ENCODE data around the gene HLA-DQA1. TPM values are rescaled to one million over a fixed set of nuclear protein-coding genes. Genes with fewer than 3 reads are reported as not detected.

The HLA-DQA1 gene
- total and polyA plus RNA-seq, 10 of the 15 experiments (the other 5 are each of a cell fraction or from before 2014, with no cell fraction given) = 289 to 1,769 (median 460) TPM

DNA sequence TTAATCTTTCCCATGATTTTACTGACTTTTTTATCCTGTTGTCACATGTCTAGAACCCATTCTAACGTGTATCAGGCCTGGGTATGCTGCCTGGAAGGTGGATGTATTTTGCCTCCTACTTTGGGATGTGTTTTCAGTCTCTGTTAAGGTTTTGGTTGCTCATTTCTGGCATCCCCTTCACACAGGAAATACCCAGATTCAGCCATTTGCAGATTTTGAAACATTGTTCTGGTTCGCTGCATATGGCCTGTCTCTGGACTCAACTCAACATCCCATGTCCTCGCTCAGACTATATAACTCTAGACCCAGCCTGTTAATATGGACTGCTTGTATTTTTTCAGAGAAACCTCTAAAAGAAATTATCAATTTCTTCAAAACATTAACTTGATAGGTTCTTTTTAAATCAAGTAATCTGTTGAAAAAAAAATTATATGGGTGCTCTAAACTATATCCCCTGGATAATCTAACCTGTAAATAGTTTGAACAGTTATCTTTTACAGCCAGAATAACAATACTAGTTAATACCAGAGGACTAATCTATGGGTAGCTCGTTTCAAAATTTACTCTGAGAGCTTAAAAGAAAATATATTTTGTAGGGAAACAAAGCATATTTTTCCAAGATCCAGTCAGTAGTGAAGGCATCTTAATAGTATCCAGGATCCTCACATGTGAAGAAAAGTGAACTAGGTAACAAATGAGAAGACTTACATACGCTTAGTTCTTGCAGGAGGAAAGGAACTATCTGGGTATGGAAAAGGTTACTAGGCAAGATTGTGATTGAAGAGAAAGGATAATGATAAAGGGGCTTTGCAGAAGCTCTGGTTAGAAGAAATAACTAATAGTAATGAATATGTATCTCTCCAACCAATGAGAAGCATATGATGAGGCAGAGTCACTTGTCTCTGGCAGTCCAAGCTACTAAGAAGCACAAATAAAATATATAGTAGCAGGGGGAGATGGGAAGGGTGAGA, 52.6 kb downstream of the HLA-DQA1 start (continued):
- TF ChIP-seq, protein P1, sequence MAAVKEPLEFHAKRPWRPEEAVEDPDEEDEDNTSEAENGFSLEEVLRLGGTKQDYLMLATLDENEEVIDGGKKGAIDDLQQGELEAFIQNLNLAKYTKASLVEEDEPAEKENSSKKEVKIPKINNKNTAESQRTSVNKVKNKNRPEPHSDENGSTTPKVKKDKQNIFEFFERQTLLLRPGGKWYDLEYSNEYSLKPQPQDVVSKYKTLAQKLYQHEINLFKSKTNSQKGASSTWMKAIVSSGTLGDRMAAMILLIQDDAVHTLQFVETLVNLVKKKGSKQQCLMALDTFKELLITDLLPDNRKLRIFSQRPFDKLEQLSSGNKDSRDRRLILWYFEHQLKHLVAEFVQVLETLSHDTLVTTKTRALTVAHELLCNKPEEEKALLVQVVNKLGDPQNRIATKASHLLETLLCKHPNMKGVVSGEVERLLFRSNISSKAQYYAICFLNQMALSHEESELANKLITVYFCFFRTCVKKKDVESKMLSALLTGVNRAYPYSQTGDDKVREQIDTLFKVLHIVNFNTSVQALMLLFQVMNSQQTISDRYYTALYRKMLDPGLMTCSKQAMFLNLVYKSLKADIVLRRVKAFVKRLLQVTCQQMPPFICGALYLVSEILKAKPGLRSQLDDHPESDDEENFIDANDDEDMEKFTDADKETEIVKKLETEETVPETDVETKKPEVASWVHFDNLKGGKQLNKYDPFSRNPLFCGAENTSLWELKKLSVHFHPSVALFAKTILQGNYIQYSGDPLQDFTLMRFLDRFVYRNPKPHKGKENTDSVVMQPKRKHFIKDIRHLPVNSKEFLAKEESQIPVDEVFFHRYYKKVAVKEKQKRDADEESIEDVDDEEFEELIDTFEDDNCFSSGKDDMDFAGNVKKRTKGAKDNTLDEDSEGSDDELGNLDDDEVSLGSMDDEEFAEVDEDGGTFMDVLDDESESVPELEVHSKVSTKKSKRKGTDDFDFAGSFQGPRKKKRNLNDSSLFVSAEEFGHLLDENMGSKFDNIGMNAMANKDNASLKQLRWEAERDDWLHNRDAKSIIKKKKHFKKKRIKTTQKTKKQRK (IDR thresholded peaks at IDR 0.05; ENCODE audit: low read depth, low read length) = no peak
- TF ChIP-seq NR2C2 (IDR thresholded peaks at IDR 0.05; ENCODE audit: borderline replicate concordance, control insufficient read depth, insufficient read length, low read depth) (no peak), FOXK2 (IDR thresholded peaks at IDR 0.05) (no peak), CHD2 (IDR thresholded peaks at IDR 0.05; ENCODE audit: borderline replicate concordance, low read depth, low read length) (peak; percentile 41; the same call in 1 of the 2 replicates), ZNF622 (IDR thresholded peaks at IDR 0.05) (no peak), SMARCA5 (IDR thresholded peaks at IDR 0.05) (no peak), MYB (IDR thresholded peaks at IDR 0.05; ENCODE audit: borderline replicate concordance, low read depth, low read length) (no peak), SIX5 (IDR thresholded peaks at IDR 0.05; ENCODE audit: low read depth, low read length, severe bottlenecking) (no peak), TCF12 (IDR thresholded peaks at IDR 0.05; ENCODE audit: low read depth, low read length) (0 out of 2 replicates have a peak, but pooled peaks have one; percentile 36), BHLHE40 (IDR thresholded peaks at IDR 0.05; ENCODE audit: borderline replicate concordance in 1 of 2, low read depth in 2 of 2, low read length in 1 of 2) (peak; percentile 27 to 46; a peak in 1 of 4 replicates), YBX1 (IDR thresholded peaks at IDR 0.05) (no peak), MTA2 (IDR thresholded peaks at IDR 0.05; ENCODE audit: low read depth) (0 out of 2 replicates have a peak, but pooled peaks have one; percentile 10), USF2 (IDR thresholded peaks at IDR 0.05; ENCODE audit: borderline replicate concordance, low read depth, low read length) (no peak), CREB1 (IDR thresholded peaks at IDR 0.05; ENCODE audit: low read depth) (peak; percentile 96)
- TF ChIP-seq, protein P2, sequence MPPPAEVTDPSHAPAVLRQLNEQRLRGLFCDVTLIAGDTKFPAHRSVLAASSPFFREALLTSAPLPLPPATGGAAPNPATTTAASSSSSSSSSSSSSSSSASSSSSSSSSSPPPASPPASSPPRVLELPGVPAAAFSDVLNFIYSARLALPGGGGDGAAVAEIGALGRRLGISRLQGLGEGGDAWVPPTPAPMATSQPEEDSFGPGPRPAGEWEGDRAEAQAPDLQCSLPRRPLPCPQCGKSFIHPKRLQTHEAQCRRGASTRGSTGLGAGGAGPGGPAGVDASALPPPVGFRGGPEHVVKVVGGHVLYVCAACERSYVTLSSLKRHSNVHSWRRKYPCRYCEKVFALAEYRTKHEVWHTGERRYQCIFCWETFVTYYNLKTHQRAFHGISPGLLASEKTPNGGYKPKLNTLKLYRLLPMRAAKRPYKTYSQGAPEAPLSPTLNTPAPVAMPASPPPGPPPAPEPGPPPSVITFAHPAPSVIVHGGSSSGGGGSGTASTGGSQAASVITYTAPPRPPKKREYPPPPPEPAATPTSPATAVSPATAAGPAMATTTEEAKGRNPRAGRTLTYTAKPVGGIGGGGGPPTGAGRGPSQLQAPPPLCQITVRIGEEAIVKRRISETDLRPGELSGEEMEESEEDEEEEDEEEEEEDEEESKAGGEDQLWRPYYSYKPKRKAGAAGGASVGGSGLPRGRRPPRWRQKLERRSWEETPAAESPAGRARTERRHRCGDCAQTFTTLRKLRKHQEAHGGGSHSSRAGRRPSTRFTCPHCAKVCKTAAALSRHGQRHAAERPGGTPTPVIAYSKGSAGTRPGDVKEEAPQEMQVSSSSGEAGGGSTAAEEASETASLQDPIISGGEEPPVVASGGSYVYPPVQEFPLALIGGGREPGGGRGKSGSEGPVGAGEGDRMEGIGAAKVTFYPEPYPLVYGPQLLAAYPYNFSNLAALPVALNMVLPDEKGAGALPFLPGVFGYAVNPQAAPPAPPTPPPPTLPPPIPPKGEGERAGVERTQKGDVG (CRISPR knock-in tag; IDR thresholded peaks at IDR 0.05) = no peak
- TF ChIP-seq, protein P3, sequence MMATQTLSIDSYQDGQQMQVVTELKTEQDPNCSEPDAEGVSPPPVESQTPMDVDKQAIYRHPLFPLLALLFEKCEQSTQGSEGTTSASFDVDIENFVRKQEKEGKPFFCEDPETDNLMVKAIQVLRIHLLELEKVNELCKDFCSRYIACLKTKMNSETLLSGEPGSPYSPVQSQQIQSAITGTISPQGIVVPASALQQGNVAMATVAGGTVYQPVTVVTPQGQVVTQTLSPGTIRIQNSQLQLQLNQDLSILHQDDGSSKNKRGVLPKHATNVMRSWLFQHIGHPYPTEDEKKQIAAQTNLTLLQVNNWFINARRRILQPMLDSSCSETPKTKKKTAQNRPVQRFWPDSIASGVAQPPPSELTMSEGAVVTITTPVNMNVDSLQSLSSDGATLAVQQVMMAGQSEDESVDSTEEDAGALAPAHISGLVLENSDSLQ (IDR thresholded peaks at IDR 0.05) = no peak
- TF ChIP-seq, protein P4, sequence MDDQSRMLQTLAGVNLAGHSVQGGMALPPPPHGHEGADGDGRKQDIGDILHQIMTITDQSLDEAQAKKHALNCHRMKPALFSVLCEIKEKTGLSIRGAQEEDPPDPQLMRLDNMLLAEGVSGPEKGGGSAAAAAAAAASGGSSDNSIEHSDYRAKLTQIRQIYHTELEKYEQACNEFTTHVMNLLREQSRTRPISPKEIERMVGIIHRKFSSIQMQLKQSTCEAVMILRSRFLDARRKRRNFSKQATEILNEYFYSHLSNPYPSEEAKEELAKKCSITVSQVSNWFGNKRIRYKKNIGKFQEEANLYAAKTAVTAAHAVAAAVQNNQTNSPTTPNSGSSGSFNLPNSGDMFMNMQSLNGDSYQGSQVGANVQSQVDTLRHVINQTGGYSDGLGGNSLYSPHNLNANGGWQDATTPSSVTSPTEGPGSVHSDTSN (IDR thresholded peaks at IDR 0.05; ENCODE audit: insufficient replicate concordance, low read depth, low read length) = no peak
